Measurements from ENCODE around the gene DSTN. TPM values are rescaled to one million over a fixed set of nuclear protein-coding genes. Genes with fewer than 3 reads are reported as not detected.

DSTN gene
- total RNA-seq, 4 donors from 2014 or later, result 280 to 589 (median 373) TPM

- Histone ChIP-seq H3K4me3 (no peak overlapping the region), H3K27ac (peak overlapping the region; percentile 2 to 41 (median 17)), H3K9me3 (no peaks in the 10 kb centered on the region), H3K36me3 (no peaks in the 10 kb centered on the region), H3K4me1 (peaks cover 12 to 82% (median 40%) of the 10 kb centered on the region in 4 donors), H3K27me3 (no peaks in the 10 kb centered on the region)
- in situ Hi-C loops (cut with MboI; ENCODE audit: low pct_ligation_motif_present in 1 of 4, low pct_unique_long_range_greater_than_20kb in 1 of 4, low sequenced_read_pairs in 3 of 4), result no loop called here
- 88 to 94% methylated on average over 3 of the region's 3 CpGs for WGBS, 2 donors (ENCODE audit: low coverage in 1 of 2)
- intact Hi-C loops (cut with DNase I; ENCODE audit: low total_unique reads), result no loop called here
- DNase-seq, result no peak
- TF ChIP-seq POLR2AphosphoS5 (IDR thresholded peaks at IDR 0.05) (no peak), EP300 (IDR thresholded peaks at IDR 0.05; ENCODE audit: low read depth) (no peak), POLR2A (IDR thresholded peaks at IDR 0.05) (no peak)
- TF ChIP-seq, protein P1, sequence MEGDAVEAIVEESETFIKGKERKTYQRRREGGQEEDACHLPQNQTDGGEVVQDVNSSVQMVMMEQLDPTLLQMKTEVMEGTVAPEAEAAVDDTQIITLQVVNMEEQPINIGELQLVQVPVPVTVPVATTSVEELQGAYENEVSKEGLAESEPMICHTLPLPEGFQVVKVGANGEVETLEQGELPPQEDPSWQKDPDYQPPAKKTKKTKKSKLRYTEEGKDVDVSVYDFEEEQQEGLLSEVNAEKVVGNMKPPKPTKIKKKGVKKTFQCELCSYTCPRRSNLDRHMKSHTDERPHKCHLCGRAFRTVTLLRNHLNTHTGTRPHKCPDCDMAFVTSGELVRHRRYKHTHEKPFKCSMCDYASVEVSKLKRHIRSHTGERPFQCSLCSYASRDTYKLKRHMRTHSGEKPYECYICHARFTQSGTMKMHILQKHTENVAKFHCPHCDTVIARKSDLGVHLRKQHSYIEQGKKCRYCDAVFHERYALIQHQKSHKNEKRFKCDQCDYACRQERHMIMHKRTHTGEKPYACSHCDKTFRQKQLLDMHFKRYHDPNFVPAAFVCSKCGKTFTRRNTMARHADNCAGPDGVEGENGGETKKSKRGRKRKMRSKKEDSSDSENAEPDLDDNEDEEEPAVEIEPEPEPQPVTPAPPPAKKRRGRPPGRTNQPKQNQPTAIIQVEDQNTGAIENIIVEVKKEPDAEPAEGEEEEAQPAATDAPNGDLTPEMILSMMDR (IDR thresholded peaks at IDR 0.05), result no peak
Measured at GRCh38 chr20:17583126-17583525, 13.3 kb downstream of the DSTN start.

GRCh38 chr20:17584689-17585088, 14.8 kb downstream of the DSTN start:
- in situ Hi-C loops (cut with MboI; ENCODE audit: low pct_ligation_motif_present in 1 of 4, low pct_unique_long_range_greater_than_20kb in 1 of 4, low sequenced_read_pairs in 3 of 4) (no loop called here), intact Hi-C loops (cut with DNase I; ENCODE audit: low total_unique reads) (no loop called here)
- H3K36me3 ChIP-seq, result no peaks in the 10 kb centered on the region
- peak overlapping the region in 2 of 4 donors; percentile 27 to 39 for H3K27ac ChIP-seq
- no peaks in the 10 kb centered on the region for H3K9me3 ChIP-seq
- peaks cover 7 to 84% (median 38%) of the 10 kb centered on the region in 4 donors for H3K4me1 ChIP-seq
- DNase-seq, result no peak
- no peak overlapping the region for H3K4me3 ChIP-seq
- H3K27me3 ChIP-seq, result no peaks in the 10 kb centered on the region
- no peak for TF ChIP-seq EP300 (IDR thresholded peaks at IDR 0.05; ENCODE audit: low read depth)
- TF ChIP-seq, protein P1 (IDR thresholded peaks at IDR 0.05), result no peak
- no peak for TF ChIP-seq POLR2AphosphoS5 (IDR thresholded peaks at IDR 0.05)
- TF ChIP-seq POLR2A (IDR thresholded peaks at IDR 0.05), result no peak

DNA sequence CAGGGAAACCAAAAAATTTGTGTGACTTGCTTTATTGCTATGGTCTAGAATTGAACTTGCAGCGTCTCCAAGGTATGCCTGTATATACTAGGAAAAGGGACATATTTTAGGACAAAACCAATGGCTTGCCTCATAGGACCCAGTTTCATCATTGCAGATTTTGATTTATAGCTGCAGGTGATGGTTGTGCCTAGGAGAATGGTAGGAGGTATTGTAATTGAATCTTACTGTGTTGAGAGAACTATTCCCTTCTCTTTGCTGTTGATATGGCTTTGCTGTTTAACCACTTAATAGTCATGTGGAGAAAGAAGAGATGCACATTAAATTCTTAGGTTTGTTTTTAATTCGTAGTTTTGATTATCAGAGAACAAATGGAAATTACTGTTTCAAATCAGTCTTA, 16.4 kb downstream of the DSTN start:
- no peaks in the 10 kb centered on the region for H3K36me3 ChIP-seq
- no peak overlapping the region for H3K4me3 ChIP-seq
- H3K9me3 ChIP-seq, result no peaks in the 10 kb centered on the region
- no peaks in the 10 kb centered on the region for H3K27me3 ChIP-seq
- intact Hi-C loops (cut with DNase I; ENCODE audit: low total_unique reads) (no loop called here), in situ Hi-C loops (cut with MboI; ENCODE audit: low pct_ligation_motif_present in 1 of 4, low pct_unique_long_range_greater_than_20kb in 1 of 4, low sequenced_read_pairs in 3 of 4) (no loop called here)
- TF ChIP-seq, protein P1 (IDR thresholded peaks at IDR 0.05), result no peak
- TF ChIP-seq POLR2AphosphoS5 (IDR thresholded peaks at IDR 0.05) (no peak), POLR2A (IDR thresholded peaks at IDR 0.05) (no peak), EP300 (IDR thresholded peaks at IDR 0.05; ENCODE audit: low read depth) (no peak)
- DNase-seq, result no peak
- peak overlapping the region in 2 of 4 donors; percentile 14 to 77 for H3K27ac ChIP-seq
- WGBS, 2 donors (ENCODE audit: low coverage in 1 of 2), result 52 to 65% methylated on average over 2 of the region's 2 CpGs
- peaks cover 11 to 84% (median 31%) of the 10 kb centered on the region in 4 donors for H3K4me1 ChIP-seq

DNA sequence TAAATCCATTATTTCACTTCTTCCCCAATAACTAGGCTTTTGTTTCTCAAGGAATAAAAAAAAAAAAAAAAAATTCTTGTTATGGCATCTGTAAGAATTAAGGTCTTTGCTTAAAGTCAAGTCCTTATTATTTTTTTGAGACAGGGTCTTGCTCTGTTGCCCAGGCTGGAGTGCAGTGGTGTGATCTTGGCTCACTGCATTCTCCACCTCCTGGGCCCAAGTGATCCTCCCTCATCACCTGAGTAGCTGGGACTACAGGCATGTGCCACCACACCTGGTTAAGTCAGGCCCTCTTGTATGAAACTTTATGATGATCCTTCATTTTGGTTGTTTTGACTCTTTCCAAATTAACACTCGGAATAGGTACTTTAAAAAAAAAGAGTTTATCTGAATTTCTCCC, 17.3 kb downstream of the DSTN start:
- H3K27me3 ChIP-seq, result no peaks in the 10 kb centered on the region
- in situ Hi-C loops (cut with MboI; ENCODE audit: low pct_ligation_motif_present in 1 of 4, low pct_unique_long_range_greater_than_20kb in 1 of 4, low sequenced_read_pairs in 3 of 4) (no loop called here), intact Hi-C loops (cut with DNase I; ENCODE audit: low total_unique reads) (no loop called here)
- no peak for DNase-seq
- H3K36me3 ChIP-seq, result no peaks in the 10 kb centered on the region
- peaks cover 11 to 90% (median 34%) of the 10 kb centered on the region in 4 donors for H3K4me1 ChIP-seq
- H3K27ac ChIP-seq, result peak overlapping the region; percentile 63 to 79 (median 74)
- WGBS, 2 donors (ENCODE audit: low coverage in 1 of 2), result 83 to 100% methylated on average over 1 of the region's 1 CpG
- H3K9me3 ChIP-seq, result no peaks in the 10 kb centered on the region
- TF ChIP-seq, protein P1 (IDR thresholded peaks at IDR 0.05), result no peak
- TF ChIP-seq POLR2A (IDR thresholded peaks at IDR 0.05) (no peak), POLR2AphosphoS5 (IDR thresholded peaks at IDR 0.05) (no peak), EP300 (IDR thresholded peaks at IDR 0.05; ENCODE audit: low read depth) (no peak)
- H3K4me3 ChIP-seq, result no peak overlapping the region

All from transverse colon (tissue), 4 donors.